DND-41 (cell line): Measurements from ENCODE around the gene IDUA.

Experiments used
- EZH2 ChIP-seq: IDR thresholded peaks from 3 replicates; pipeline ENCODE4 v1.6.1; 2012; ENCODE audit warnings: borderline replicate concordance, low read depth, mild to moderate bottlenecking, moderate library complexity, low read length, inconsistent platforms; ENCODE audit not compliant: severe bottlenecking
- TF ChIP-seq, protein P1 (sequence below): IDR thresholded peaks from 2 replicates; pipeline ENCODE4 v1.5.1; 2012; ENCODE audit warnings: borderline replicate concordance, low read length, moderate library complexity, mild to moderate bottlenecking; ENCODE audit not compliant: poor library complexity, severe bottlenecking; ENCODE audit errors: extremely low read depth

DNA sequence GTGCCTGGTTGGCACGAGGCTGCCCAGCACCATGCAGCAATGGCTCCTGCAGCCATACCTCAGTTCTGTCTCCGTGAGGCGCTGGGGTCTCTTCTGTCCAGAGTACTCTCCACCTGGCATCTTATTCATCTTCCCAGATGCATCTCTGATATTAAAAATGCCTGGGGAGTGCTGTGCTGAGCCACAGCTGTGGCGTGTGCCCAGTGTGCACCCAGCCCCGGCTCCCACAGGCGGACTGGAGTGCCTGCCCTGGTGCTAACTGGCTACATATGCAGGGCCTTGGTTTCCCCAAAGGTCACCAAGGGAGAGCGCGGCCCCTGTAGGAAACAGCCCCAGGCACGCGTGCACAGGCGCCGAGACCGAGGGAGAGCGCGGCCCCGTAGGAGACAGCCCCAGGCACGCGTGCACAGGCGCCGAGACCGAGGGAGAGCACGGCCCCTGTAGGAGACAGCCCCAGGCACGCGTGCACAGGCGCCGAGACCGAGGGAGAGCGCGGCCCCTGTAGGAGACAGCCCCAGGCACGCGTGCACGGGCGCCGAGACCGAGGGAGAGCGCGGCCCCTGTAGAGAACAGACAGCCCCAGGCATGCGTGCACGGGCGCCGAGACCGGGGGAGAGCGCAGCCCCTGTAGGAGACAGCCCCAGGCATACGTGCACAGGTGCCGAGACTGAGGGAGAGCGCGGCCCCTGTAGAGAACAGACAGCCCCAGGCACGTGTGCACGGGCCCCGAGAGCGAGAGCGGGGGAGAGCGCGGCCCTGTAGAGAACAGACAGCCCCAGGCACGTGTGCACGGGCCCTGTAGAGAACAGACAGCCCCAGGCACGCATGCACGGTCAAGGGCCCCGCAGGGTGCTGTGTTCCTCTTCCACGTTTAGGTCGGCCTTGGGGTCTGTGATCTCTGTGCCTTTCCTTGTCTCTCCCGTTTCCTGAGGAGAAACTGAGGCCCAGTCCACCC is 40.0 kb upstream of the IDUA start:
- TF ChIP-seq, protein P1, sequence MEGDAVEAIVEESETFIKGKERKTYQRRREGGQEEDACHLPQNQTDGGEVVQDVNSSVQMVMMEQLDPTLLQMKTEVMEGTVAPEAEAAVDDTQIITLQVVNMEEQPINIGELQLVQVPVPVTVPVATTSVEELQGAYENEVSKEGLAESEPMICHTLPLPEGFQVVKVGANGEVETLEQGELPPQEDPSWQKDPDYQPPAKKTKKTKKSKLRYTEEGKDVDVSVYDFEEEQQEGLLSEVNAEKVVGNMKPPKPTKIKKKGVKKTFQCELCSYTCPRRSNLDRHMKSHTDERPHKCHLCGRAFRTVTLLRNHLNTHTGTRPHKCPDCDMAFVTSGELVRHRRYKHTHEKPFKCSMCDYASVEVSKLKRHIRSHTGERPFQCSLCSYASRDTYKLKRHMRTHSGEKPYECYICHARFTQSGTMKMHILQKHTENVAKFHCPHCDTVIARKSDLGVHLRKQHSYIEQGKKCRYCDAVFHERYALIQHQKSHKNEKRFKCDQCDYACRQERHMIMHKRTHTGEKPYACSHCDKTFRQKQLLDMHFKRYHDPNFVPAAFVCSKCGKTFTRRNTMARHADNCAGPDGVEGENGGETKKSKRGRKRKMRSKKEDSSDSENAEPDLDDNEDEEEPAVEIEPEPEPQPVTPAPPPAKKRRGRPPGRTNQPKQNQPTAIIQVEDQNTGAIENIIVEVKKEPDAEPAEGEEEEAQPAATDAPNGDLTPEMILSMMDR = no peak
- TF ChIP-seq EZH2 = no peak
